ENCODE results near the gene MTHFD1L. TPM values are rescaled to one million over a fixed set of nuclear protein-coding genes. Genes with fewer than 3 reads are reported as not detected.
A peak's percentile ranks its signal among the peaks of the same experiment; 100 is the strongest.

MTHFD1L gene
- total and polyA plus RNA-seq, 9 of the 15 experiments (the other 6 are each of a cell fraction or from before 2014, with no cell fraction given), result 20.9 to 128 (median 61.0) TPM

DNA sequence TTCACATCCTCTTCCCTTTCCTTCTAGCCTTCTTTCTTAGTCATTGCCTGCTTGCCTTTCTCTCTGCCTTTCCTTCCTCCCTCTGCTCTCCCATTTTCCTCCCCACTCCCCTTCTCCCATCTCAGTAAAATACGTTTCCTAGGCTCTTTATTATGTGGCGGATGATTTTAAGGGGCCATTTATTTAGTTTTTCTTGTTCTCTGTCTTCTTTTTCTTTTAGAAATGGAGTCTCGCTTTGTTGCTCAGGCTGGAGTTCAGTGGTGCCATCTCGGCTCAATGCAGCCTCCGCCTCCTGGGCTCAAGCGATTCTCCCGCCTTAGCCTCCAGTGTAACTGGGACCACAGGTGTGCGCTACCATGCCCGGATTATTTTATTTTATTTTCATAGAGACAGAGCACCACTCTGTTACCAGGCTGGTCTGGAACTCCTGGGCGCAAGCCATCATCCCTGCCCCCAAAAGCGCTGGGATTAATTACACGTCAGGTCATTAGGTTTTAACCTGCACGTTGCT is 1.5 kb downstream of the MTHFD1L start:
- Histone ChIP-seq H3K27me3 (ENCODE audit: control insufficient read depth in 2 of 2, insufficient read depth in 2 of 2, low read length in 2 of 2) (no peaks in the 10 kb centered on the region), H3K9me3 (replicated peaks; ENCODE audit: control insufficient read depth, insufficient read depth, low read depth, low read length) (no peaks in the 10 kb centered on the region; the same call in 1 of the 2 replicates), H3K27ac (ENCODE audit: extremely low read depth, low read depth, low read length) (peak overlapping the region; percentile 90; the same call in 2 of the 3 replicates), H3K4me3 (peak overlapping the region; percentile 99), H2AFZ (ENCODE audit: low read depth, low read length) (peak overlapping the region; percentile 100; the same call in 1 of the 2 replicates), H3K36me3 (ENCODE audit: control insufficient read depth, insufficient read depth, low read length) (peaks cover 20% of the 10 kb centered on the region; the same call in 2 of the 3 replicates), H3K9me1 (ENCODE audit: control insufficient read depth, insufficient read depth, low read length) (peaks cover 10% of the 10 kb centered on the region), H3K79me2 (ENCODE audit: control insufficient read depth, insufficient read depth, low read length) (peaks cover 58% of the 10 kb centered on the region), H3K9ac (ENCODE audit: insufficient read depth in 1 of 2, low read depth in 2 of 2, low read length in 2 of 2) (peak overlapping the region; percentile 90 to 96), H4K20me1 (replicated peaks; ENCODE audit: control insufficient read depth, insufficient read depth, low read length) (peaks cover 6% of the 10 kb centered on the region; the same call in 1 of the 2 replicates), H3K4me2 (ENCODE audit: insufficient read depth, low read length) (peak overlapping the region; percentile 100), H3K4me1 (replicated peaks in 1 of 2; ENCODE audit: control insufficient read depth in 2 of 2, insufficient read depth in 2 of 2, low read length in 2 of 2) (peaks cover 15 to 21% of the 10 kb centered on the region in 2 experiments)
- in situ Hi-C loops (cut with MboI) (no loop called here), intact Hi-C loops (cut with micrococcal nuclease) (loop anchor here (5.0 kb wide), 1 partner anchor 40 kb away; no protein-coding TSS in a partner anchor)
- TSS peak; percentile 60 for BruUV-seq (replicated peaks)
- ATAC-seq (no peak), DNase-seq (ENCODE audit: extremely low read depth in 1 of 4, low spot score in 3 of 4) (no peak), FAIRE-seq (no peak)
- ChIA-PET CTCF (ENCODE audit: low intra/inter-chr PET ratio) (no interaction called here), POLR2A (interaction anchor here (0.6 to 1.6 kb wide), 2 partner anchors 15 to 27 kb away, joined by 3 to 6 read pairs; no protein-coding TSS in a partner anchor)
- WGBS (ENCODE audit: insufficient coverage, low coverage, missing lambda C conversion rate), result 82% methylated on average over 13 of the region's 13 CpGs
- TF ChIP-seq, protein P1, sequence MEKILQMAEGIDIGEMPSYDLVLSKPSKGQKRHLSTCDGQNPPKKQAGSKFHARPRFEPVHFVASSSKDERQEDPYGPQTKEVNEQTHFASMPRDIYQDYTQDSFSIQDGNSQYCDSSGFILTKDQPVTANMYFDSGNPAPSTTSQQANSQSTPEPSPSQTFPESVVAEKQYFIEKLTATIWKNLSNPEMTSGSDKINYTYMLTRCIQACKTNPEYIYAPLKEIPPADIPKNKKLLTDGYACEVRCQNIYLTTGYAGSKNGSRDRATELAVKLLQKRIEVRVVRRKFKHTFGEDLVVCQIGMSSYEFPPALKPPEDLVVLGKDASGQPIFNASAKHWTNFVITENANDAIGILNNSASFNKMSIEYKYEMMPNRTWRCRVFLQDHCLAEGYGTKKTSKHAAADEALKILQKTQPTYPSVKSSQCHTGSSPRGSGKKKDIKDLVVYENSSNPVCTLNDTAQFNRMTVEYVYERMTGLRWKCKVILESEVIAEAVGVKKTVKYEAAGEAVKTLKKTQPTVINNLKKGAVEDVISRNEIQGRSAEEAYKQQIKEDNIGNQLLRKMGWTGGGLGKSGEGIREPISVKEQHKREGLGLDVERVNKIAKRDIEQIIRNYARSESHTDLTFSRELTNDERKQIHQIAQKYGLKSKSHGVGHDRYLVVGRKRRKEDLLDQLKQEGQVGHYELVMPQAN (IDR thresholded peaks at IDR 0.05; ENCODE audit: borderline replicate concordance), result no peak
- TF ChIP-seq DIDO1 (tag; IDR thresholded peaks at IDR 0.05; ENCODE audit: low read depth) (no peak), SMARCA4 (IDR thresholded peaks at IDR 0.05) (0 out of 2 replicates have a peak, but pooled peaks have one; percentile 19), LCOR (CRISPR knock-in tag; IDR thresholded peaks at IDR 0.05) (0 out of 2 replicates have a peak, but pooled peaks have one; percentile 29), HDGF (IDR thresholded peaks at IDR 0.05) (0 out of 2 replicates have a peak, but pooled peaks have one; percentile 22)

All from K562 (cell line).